Vagina (tissue), 2 donors: Measurements from ENCODE around the gene CDH4. TPM values are rescaled to one million over a fixed set of nuclear protein-coding genes. Genes with fewer than 3 reads are reported as not detected.

Source experiments
- DNase-seq, 2 donors: peaks; one replicate each; pipeline ENCODE4 v3.0.0-alpha.2; 2017; ENCODE audit errors: extremely low spot score in 2 of 2
- H3K27ac ChIP-seq: fragments of 200-600 bp; sonication (generic); one replicate; pipeline ENCODE4 v1.5.1; 2019
- H3K27me3 ChIP-seq: fragments of 200-600 bp; sonication (generic); one replicate; pipeline ENCODE4 v1.5.1; 2019
- H3K36me3 ChIP-seq, 2 donors: fragments of 200-600 bp; sonication (generic); one replicate each; pipeline ENCODE4 v1.5.1; 2017 to 2019
- H3K4me1 ChIP-seq: fragments of 200-600 bp; sonication (generic); one replicate; pipeline ENCODE4 v1.5.1; 2019
- H3K4me3 ChIP-seq, 2 donors: fragments of 200-600 bp; sonication (generic); 1 replicate in 1 of 2; 2 replicates in 1 of 2; pipeline ENCODE4 v1.5.1; 2016 to 2019
- H3K9me3 ChIP-seq: fragments of 200-600 bp; sonication (generic); one replicate; pipeline ENCODE4 v1.5.1; 2019
- CTCF ChIP-seq, 3 experiments: fragments of 450-650 bp in 2 of 3; fragments of 200-600 bp in 1 of 3; sonication (generic) in 1 of 3; IDR thresholded peaks; one replicate each; pipeline ENCODE4 v1.5.1; 2017 to 2019; ENCODE audit warnings: antibody characterized with exemption in 3 of 3, mild to moderate bottlenecking in 2 of 3, moderate library complexity in 2 of 3
- POLR2A ChIP-seq, 2 donors: fragments of 450-650 bp; IDR thresholded peaks; one replicate each; pipeline ENCODE4 v1.6.1; 2017; ENCODE audit warnings: antibody characterized with exemption in 2 of 2, mild to moderate bottlenecking in 2 of 2, moderate library complexity in 2 of 2
- POLR2AphosphoS5 ChIP-seq, 2 donors: sonication (generic); formaldehyde crosslinking; IDR thresholded peaks; one replicate each; pipeline ENCODE4 v1.9.0; 2017; ENCODE audit warnings: antibody characterized with exemption in 2 of 2, mild to moderate bottlenecking in 2 of 2, low read depth in 1 of 2; ENCODE audit not compliant: insufficient read depth in 1 of 2
- intact Hi-C: fragments of 100-400 bp; cut with DNase I; formaldehyde crosslinking; loops from one replicate; pipeline ENCODE4 v1.15.1; 2023
- total RNA-seq: library from RNA; depleted of rRNA; stranded (reverse); fragments of >200 nt; gene quantifications from one replicate; pipeline ENCODE4 v1.2.3, GENCODE V29; 2016

CDH4 gene
- total RNA-seq, 1 donor from 2014 or later = 0.25 TPM

- Histone ChIP-seq H3K27me3 (no peaks in the 10 kb centered on the region), H3K9me3 (no peaks in the 10 kb centered on the region), H3K27ac (no peak overlapping the region), H3K4me3 (no peak overlapping the region), H3K36me3 (no peaks in the 10 kb centered on the region), H3K4me1 (no peaks in the 10 kb centered on the region)
- no peak for TF ChIP-seq POLR2A (IDR thresholded peaks at IDR 0.05)
- no peak for TF ChIP-seq CTCF (IDR thresholded peaks at IDR 0.05)
- TF ChIP-seq POLR2AphosphoS5 (IDR thresholded peaks at IDR 0.05; ENCODE audit: insufficient read depth in 1 of 2, low read depth in 1 of 2) = no peak
- intact Hi-C loops = no loop called here
- DNase-seq = no peak
Measured at GRCh38 chr20:61938839-61939690, 687.0 kb downstream of the CDH4 start.

- intact Hi-C loops = no loop called here
- TF ChIP-seq POLR2A (IDR thresholded peaks at IDR 0.05) (no peak), CTCF (IDR thresholded peaks at IDR 0.05) (no peak), POLR2AphosphoS5 (IDR thresholded peaks at IDR 0.05; ENCODE audit: insufficient read depth in 1 of 2, low read depth in 1 of 2) (no peak)
Measured at GRCh38 chr20:61939691-61940360, 687.8 kb downstream of the CDH4 start.

GRCh38 chr20:61940491-61940890, 688.4 kb downstream of the CDH4 start:
- Histone ChIP-seq H3K9me3 (no peaks in the 10 kb centered on the region), H3K36me3 (no peaks in the 10 kb centered on the region), H3K27me3 (no peaks in the 10 kb centered on the region), H3K4me1 (no peaks in the 10 kb centered on the region), H3K27ac (no peak overlapping the region), H3K4me3 (no peak overlapping the region)
- intact Hi-C loops = no loop called here
- TF ChIP-seq CTCF (IDR thresholded peaks at IDR 0.05) (no peak), POLR2A (IDR thresholded peaks at IDR 0.05) (no peak), POLR2AphosphoS5 (IDR thresholded peaks at IDR 0.05; ENCODE audit: insufficient read depth in 1 of 2, low read depth in 1 of 2) (no peak)
- DNase-seq = no peak

More at GRCh38 chr20:61939691-61940360, 687.8 kb downstream of the CDH4 start:
- DNase-seq = no peak
- Histone ChIP-seq H3K27me3 (no peaks in the 10 kb centered on the region), H3K9me3 (no peaks in the 10 kb centered on the region), H3K4me3 (no peak overlapping the region), H3K27ac (no peak overlapping the region), H3K4me1 (no peaks in the 10 kb centered on the region), H3K36me3 (no peaks in the 10 kb centered on the region)

GRCh38 chr20:61940976-61941720, 689.1 kb downstream of the CDH4 start:
- H3K36me3 ChIP-seq = no peaks in the 10 kb centered on the region
- H3K27ac ChIP-seq = no peak overlapping the region
- intact Hi-C loops = no loop called here
- H3K4me3 ChIP-seq = no peak overlapping the region
- no peaks in the 10 kb centered on the region for H3K9me3 ChIP-seq
- TF ChIP-seq CTCF (IDR thresholded peaks at IDR 0.05) (no peak), POLR2AphosphoS5 (IDR thresholded peaks at IDR 0.05; ENCODE audit: insufficient read depth in 1 of 2, low read depth in 1 of 2) (no peak), POLR2A (IDR thresholded peaks at IDR 0.05) (no peak)
- no peaks in the 10 kb centered on the region for H3K4me1 ChIP-seq
- DNase-seq = no peak
- H3K27me3 ChIP-seq = no peaks in the 10 kb centered on the region
